ENCODE data around the gene KLK13.

DNA sequence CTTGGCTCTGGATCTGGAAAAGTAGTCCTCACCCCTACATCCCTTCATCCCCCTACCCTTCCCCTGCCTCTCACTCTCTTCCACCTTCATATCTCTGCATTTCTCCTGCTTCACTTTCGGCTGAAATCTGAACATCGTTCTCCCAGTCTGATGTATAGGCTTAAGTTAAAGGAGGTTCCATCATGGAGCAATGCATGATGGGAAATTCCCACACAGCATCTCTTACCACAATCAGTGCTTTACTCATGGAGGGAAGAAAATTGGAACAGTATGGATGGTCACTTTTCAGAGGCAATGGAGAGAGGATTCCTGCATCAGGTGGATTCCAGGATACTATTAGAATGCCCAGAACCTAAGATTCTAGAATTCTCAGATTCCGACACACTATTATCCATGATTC is 57.4 kb downstream of the KLK13 start:
- no peak for TF ChIP-seq EP300 (IDR thresholded peaks at IDR 0.05; ENCODE audit: low read depth in 2 of 2, low read length in 2 of 2)
- no peak for TF ChIP-seq EP300 (CRISPR knock-in tag; IDR thresholded peaks at IDR 0.05; ENCODE audit: borderline replicate concordance)
- TF ChIP-seq SMC3 (IDR thresholded peaks at IDR 0.05; ENCODE audit: low read length) = no peak
- TF ChIP-seq, protein P1, sequence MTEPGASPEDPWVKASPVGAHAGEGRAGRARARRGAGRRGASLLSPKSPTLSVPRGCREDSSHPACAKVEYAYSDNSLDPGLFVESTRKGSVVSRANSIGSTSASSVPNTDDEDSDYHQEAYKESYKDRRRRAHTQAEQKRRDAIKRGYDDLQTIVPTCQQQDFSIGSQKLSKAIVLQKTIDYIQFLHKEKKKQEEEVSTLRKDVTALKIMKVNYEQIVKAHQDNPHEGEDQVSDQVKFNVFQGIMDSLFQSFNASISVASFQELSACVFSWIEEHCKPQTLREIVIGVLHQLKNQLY (CRISPR knock-in tag; IDR thresholded peaks at IDR 0.05) = no peak
- TF ChIP-seq FOXM1 (CRISPR knock-in tag; IDR thresholded peaks at IDR 0.05) = no peak
